ENCODE data around the gene RAB10.

DNA sequence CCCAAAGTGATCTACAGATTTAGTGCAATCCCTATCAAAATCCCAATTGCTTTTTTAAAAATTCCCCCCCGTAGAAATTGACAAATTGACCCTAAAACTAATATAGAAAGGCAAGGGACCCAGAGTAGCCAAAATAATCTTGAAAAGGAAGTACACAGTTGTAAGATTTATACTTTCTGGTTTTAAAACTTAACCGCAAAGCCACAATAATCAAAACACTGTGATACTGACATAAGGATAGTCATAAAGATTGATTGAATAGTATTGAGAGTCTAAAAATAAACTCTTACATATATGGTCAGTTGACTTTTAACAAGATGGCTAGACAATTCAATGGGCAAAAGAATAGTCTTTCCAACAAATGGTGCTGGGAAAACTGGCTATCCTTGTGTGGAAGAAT, 80.3 kb downstream of the RAB10 start:
- TF ChIP-seq CTCF (conservative IDR thresholded peaks at IDR 0.05; ENCODE audit: low read depth, low read length), result no peak
- no peak for TF ChIP-seq EZH2 (IDR thresholded peaks at IDR 0.05; ENCODE audit: borderline replicate concordance, low read depth, low read length, poor library complexity, severe bottlenecking)
